Retinal pigment epithelial cell (primary cell): ENCODE measurements around the gene PROP1.
"Not testable (repeated sequence)": the region's sequence is repeated elsewhere in the genome, so short reads cannot be mapped to it uniquely, and the experiment has no call there.

Experiments used
- DNase-seq: peaks from one replicate; pipeline ENCODE4 v3.0.0-alpha.2; 2010; ENCODE audit warnings: low read depth
- H3K4me3 ChIP-seq: 2 replicates; pipeline ENCODE4 v1.5.1; 2011; ENCODE audit warnings: mild to moderate bottlenecking, low read length, control low read depth, moderate library complexity

The PROP1 gene

GRCh38 chr5:177943805-177944736, 52.0 kb downstream of the PROP1 start:
- H3K4me3 ChIP-seq: peak overlapping the region; percentile 32
- not testable (repeated sequence) for DNase-seq

GRCh38 chr5:177942896-177943295, 53.1 kb downstream of the PROP1 start:
- not testable (repeated sequence) for H3K4me3 ChIP-seq, DNase-seq
